Esophagus muscularis mucosa (tissue), 3 donors: ENCODE data around the gene ATP23.

Experiments
- CTCF ChIP-seq, 3 experiments: fragments of 200-600 bp in 2 of 3; fragments of 450-650 bp in 1 of 3; sonication (generic) in 2 of 3; IDR thresholded peaks; one replicate each; pipeline ENCODE4 v1.5.1; 2017 to 2019; ENCODE audit warnings: antibody characterized with exemption in 3 of 3, mild to moderate bottlenecking in 2 of 3, moderate library complexity in 1 of 3
- POLR2A ChIP-seq: fragments of 450-650 bp; IDR thresholded peaks from one replicate; pipeline ENCODE4 v1.6.1; 2017; ENCODE audit warnings: antibody characterized with exemption, moderate library complexity, mild to moderate bottlenecking, low read depth

DNA sequence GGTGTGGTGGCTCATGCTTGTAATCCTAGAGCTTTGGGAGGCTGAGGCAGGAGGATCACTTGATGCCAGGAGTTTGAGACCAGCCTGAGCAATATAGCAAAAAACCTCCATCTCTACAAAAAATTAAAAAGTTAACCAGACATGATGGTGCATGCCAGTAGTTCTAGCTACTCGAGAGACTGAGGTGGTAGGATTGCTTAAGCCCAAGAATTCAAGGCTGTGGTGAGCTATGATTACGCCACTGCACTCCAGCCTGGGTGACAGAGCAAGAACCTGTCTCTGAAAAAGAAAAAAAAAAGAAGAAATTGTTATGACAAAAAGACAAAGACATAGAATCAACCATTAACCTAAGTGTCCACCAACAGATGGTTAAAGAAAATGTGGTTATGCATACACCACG lies 2.1 kb upstream of the ATP23 start:
- no peak for TF ChIP-seq POLR2A
- TF ChIP-seq CTCF (IDR thresholded peaks at IDR 0.05), result no peak
